ENCODE data around the gene NAALADL2.

Gene NAALADL2

DNA sequence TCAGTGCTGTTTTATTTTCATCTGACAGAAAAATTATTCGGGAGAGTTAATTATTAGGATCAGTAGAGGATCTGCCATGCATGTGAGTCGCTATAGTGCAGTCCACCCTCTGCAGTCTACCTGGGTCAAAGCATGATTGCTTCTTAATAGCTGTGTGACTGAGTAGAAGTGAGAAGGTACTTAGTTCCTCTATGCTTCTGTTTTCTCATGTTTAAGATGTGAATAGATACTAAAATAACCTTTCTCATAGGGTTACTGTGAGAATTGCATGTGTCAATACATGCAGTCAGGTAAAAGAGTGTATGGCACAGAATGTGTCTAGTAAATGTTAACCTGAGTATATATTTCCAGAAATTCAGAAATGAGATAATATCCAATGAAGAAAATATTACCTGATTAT is 435.7 kb downstream of the NAALADL2 start:
- TF ChIP-seq, protein P1, sequence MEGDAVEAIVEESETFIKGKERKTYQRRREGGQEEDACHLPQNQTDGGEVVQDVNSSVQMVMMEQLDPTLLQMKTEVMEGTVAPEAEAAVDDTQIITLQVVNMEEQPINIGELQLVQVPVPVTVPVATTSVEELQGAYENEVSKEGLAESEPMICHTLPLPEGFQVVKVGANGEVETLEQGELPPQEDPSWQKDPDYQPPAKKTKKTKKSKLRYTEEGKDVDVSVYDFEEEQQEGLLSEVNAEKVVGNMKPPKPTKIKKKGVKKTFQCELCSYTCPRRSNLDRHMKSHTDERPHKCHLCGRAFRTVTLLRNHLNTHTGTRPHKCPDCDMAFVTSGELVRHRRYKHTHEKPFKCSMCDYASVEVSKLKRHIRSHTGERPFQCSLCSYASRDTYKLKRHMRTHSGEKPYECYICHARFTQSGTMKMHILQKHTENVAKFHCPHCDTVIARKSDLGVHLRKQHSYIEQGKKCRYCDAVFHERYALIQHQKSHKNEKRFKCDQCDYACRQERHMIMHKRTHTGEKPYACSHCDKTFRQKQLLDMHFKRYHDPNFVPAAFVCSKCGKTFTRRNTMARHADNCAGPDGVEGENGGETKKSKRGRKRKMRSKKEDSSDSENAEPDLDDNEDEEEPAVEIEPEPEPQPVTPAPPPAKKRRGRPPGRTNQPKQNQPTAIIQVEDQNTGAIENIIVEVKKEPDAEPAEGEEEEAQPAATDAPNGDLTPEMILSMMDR (IDR thresholded peaks at IDR 0.05; ENCODE audit: unreplicated experiment in 3 of 3): no peak
- Mint-ChIP-seq H3K36me3 (ENCODE audit: low read depth) (no peaks in the 10 kb centered on the region), H3K27me3 (ENCODE audit: low read depth) (no peaks in the 10 kb centered on the region), H3K4me1 (no peaks in the 10 kb centered on the region), H3K4me3 (no peak overlapping the region), H3K27ac (no peak overlapping the region), H3K9me3 (peaks cover 5% of the 10 kb centered on the region)

DNA sequence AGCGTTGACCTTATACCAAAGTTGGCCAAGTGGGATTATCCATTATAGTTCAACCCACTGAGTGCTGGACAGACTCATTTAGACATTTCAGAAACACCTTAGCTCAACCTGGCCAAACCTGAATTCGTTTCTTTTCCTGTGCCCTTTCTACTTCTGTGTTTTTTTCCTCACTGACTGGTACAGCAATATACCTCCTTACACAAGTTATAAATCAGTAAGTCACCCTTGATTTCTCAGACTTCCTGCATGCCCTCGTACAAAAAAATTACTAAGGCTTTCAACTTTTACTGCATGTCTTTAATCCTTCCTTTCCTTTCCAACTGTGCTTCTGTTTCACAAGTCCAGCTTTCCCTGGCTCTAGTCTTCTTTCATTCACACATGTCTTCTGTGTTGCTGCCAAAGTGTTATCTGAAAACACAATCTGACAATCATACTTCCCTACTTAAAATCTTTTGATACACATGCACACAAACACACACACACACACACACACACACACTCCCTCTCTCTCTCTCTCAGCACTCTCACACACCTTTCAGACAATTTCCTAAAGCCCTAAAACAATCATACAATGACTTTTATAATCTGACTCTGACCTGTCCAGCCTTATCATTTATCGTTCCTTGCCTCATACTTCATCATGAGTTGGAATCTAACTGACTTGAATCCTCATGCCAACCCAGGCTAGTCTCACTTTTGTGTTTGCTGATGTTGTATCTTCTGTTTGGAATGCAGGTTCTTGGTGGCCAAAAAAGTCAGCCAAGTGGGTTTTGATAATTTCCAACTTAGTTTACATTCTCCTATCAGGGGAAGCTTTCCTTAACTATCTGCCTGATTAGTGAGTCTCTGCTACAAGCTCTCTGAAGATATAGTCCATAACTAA is 436.4 kb downstream of the NAALADL2 start:
- H3K27me3 Mint-ChIP-seq (ENCODE audit: low read depth): no peaks in the 10 kb centered on the region
- H3K4me3 Mint-ChIP-seq: no peak overlapping the region
- H3K9me3 Mint-ChIP-seq: peaks cover 11% of the 10 kb centered on the region
- no peaks in the 10 kb centered on the region for H3K4me1 Mint-ChIP-seq
- no peaks in the 10 kb centered on the region for H3K36me3 Mint-ChIP-seq (ENCODE audit: low read depth)
- no peak overlapping the region for H3K27ac Mint-ChIP-seq
- TF ChIP-seq, protein P1 (IDR thresholded peaks at IDR 0.05; ENCODE audit: unreplicated experiment in 3 of 3): no peak

DNA sequence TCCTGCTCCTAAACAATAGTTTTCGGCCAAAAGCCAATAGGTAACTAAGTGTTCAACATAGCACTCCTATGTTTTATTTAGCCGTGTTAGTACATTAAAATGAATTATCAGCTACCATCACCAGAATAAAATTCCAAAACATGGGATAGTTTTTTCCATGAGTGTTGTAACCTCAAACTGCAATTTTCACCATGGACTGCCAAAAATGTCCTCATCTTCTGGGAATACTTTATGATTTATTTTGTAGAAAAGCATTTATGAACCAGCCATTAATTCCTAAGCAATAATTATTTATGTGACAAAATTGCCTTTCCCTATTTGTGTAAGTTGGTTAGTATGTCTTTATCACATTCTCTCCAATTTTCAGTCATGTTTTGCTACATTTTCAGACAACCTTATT is 438.1 kb downstream of the NAALADL2 start:
- Mint-ChIP-seq H3K36me3 (ENCODE audit: low read depth) (no peaks in the 10 kb centered on the region), H3K9me3 (peaks cover 15% of the 10 kb centered on the region), H3K4me1 (no peaks in the 10 kb centered on the region), H3K27ac (no peak overlapping the region), H3K27me3 (ENCODE audit: low read depth) (no peaks in the 10 kb centered on the region), H3K4me3 (no peak overlapping the region)
- TF ChIP-seq, protein P1 (IDR thresholded peaks at IDR 0.05; ENCODE audit: unreplicated experiment in 3 of 3): no peak

DNA sequence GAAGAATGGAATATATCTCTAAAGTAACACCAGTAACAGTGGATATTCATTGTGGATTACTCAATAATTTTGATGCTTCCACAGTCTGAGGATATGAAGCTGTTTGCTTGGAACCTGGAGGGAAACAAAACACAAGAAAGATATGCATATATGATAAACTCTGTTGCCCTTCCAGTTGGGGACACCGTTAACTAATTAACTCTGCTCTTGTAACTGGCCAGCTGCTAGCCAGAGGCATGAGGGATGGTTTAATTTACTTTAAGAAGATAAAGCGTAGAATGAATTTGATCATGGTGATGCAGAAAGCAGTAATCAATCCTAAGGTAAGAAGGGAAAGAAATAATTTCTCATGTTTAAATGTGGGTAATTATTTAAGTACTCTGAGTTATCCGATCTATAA is 442.6 kb downstream of the NAALADL2 start:
- peaks cover 12% of the 10 kb centered on the region for H3K4me1 Mint-ChIP-seq
- TF ChIP-seq, protein P1 (IDR thresholded peaks at IDR 0.05; ENCODE audit: unreplicated experiment in 3 of 3): no peak
- H3K27me3 Mint-ChIP-seq (ENCODE audit: low read depth): no peaks in the 10 kb centered on the region
- H3K27ac Mint-ChIP-seq: no peak overlapping the region
- H3K4me3 Mint-ChIP-seq: no peak overlapping the region
- no peaks in the 10 kb centered on the region for H3K36me3 Mint-ChIP-seq (ENCODE audit: low read depth)
- H3K9me3 Mint-ChIP-seq: peaks cover 15% of the 10 kb centered on the region

DNA sequence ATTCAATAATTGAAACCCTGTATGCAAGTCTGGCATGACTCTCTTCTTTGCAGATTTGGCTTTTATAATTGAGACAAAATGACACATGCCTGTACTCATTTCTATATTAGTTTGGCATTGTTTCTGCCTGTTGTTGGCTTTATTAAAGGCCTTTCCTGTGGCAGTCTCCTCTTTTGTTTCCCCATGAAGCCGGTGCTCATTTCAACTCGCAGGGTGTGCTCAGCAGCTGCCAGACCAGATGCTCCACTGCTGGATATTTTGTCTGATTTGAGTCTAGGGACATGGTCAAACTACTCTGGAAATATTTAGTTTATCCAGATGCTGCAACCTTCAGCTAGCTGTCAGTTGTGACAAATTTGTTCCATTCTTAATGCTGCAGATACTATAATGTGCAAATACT is 445.3 kb downstream of the NAALADL2 start:
- TF ChIP-seq, protein P1 (IDR thresholded peaks at IDR 0.05; ENCODE audit: unreplicated experiment in 3 of 3): no peak
- Mint-ChIP-seq H3K4me3 (no peak overlapping the region), H3K27ac (peak overlapping the region in 1 of 3 experiments; percentile 55), H3K36me3 (ENCODE audit: low read depth) (no peaks in the 10 kb centered on the region), H3K4me1 (peaks cover 19% of the 10 kb centered on the region), H3K27me3 (ENCODE audit: low read depth) (no peaks in the 10 kb centered on the region), H3K9me3 (peaks cover 13% of the 10 kb centered on the region)

DNA sequence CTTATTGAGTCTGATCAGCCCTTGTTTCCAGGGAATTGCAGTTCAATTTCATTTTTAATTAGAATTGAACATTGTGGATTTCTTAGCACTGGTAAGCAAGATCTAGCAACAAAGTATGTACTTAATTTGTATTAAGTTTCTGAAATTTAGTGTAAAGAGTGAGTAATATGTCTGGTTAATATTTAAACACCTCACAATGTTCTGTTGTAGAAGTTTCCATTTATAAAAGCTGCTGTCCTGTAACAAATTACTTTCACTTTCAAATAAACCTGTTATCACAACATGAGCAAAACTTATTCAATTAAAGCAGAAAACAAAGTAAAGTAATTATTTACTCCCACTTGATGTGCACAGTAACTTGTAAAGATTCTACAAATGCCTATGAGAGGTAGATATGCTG is 448.5 kb downstream of the NAALADL2 start:
- Mint-ChIP-seq H3K27ac (peak overlapping the region; percentile 64 to 82 (median 66)), H3K4me3 (no peak overlapping the region), H3K36me3 (ENCODE audit: low read depth) (no peaks in the 10 kb centered on the region), H3K27me3 (ENCODE audit: low read depth) (no peaks in the 10 kb centered on the region), H3K9me3 (no peaks in the 10 kb centered on the region), H3K4me1 (peaks cover 19% of the 10 kb centered on the region)
- TF ChIP-seq, protein P1 (IDR thresholded peaks at IDR 0.05; ENCODE audit: unreplicated experiment in 3 of 3): no peak
